ENCODE data around the gene ASAP3.

GRCh38 chr1:23456226-23456625 lies 27.8 kb downstream of the ASAP3 start:
- no peak for TF ChIP-seq POLR2AphosphoS5 (IDR thresholded peaks at IDR 0.05; ENCODE audit: insufficient read depth, low read depth, low read length)
- TF ChIP-seq EZH2 (IDR thresholded peaks at IDR 0.05; ENCODE audit: borderline replicate concordance, low read depth, low read length, severe bottlenecking): no peak
- TF ChIP-seq POLR2A (IDR thresholded peaks at IDR 0.05; ENCODE audit: low read depth, low read length): no peak
- no peak for TF ChIP-seq CTCF (IDR thresholded peaks at IDR 0.05; ENCODE audit: extremely low read depth in 1 of 2, insufficient read depth in 1 of 2, low read depth in 1 of 2, low read length in 2 of 2)

Data from endothelial cell of umbilical vein (primary cell).